ENCODE data around the gene CTNNA3. TPM values are rescaled to one million over a fixed set of nuclear protein-coding genes. Genes with fewer than 3 reads are reported as not detected.

Gene CTNNA3
- total and polyA plus RNA-seq, 4 donors, result under 0.01 to 39.8 (median 0.09) TPM

GRCh38 chr10:66925896-66926715 lies 769.9 kb downstream of the CTNNA3 start, which contains the start of gene LRRTM3:
TSS of gene LRRTM3 (plus strand) at chr10:66926036.
- WGBS, 2 donors, result 5 to 6% methylated on average over 16 of the region's 16 CpGs
- Histone ChIP-seq H3K4me1 (ENCODE audit: control insufficient read depth in 5 of 5, insufficient read depth in 5 of 5, low read length in 5 of 5) (peaks cover 0 to 48% (median 7%) of the 10 kb centered on the region in 5 donors), H3K4me3 (no peak within 1 kb of the TSS), H3K9me3 (ENCODE audit: control insufficient read depth in 4 of 4, insufficient read depth in 3 of 4, low read length in 3 of 4) (no peaks in the 10 kb centered on the region), H3K27me3 (ENCODE audit: control insufficient read depth in 3 of 3, insufficient read depth in 3 of 3, low read length in 2 of 3) (peaks cover 2 to 21% (median 4%) of the 10 kb centered on the region in 3 donors), H3K9ac (ENCODE audit: insufficient read depth in 1 of 2, low read length in 2 of 2) (peak within 1 kb of the TSS; percentile 26 to 82), H3K36me3 (ENCODE audit: control insufficient read depth in 4 of 4, insufficient read depth in 4 of 4, low read length in 4 of 4) (no peaks in the 10 kb centered on the region), H3K27ac (ENCODE audit: low read depth in 1 of 2, low read length in 1 of 2) (no peak within 1 kb of the TSS)
- no peak for TF ChIP-seq CTCF (IDR thresholded peaks at IDR 0.05; ENCODE audit: control extremely low read depth, extremely low read depth)
- peak; percentile 76 to 94 (median 90) for DNase-seq
- ATAC-seq (ENCODE audit: insufficient read depth, low FRiP score), result peak; percentile 85

DNA sequence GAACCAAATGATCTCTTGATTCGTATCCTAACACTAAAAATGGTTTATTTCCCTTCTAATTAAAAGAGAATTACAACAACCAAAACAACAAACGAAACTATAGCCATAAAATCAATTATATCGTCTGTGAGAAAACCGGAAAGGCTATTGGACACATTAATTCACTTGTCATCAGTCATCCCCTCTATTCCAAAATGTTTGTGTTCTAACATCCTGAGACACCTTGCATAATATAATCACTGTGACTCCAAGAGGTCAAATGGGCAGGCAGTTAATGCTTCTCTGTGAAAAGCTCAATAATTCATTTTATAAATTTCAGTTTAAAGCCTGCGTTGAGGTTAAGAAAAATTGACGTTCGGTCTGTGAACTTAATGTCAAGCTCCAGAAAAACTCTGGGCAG lies 770.6 kb downstream of the CTNNA3 start:
- Histone ChIP-seq H3K9me3 (ENCODE audit: control insufficient read depth in 4 of 4, insufficient read depth in 3 of 4, low read length in 3 of 4) (no peaks in the 10 kb centered on the region), H3K4me3 (no peak overlapping the region), H3K36me3 (ENCODE audit: control insufficient read depth in 4 of 4, insufficient read depth in 4 of 4, low read length in 4 of 4) (no peaks in the 10 kb centered on the region), H3K27me3 (ENCODE audit: control insufficient read depth in 3 of 3, insufficient read depth in 3 of 3, low read length in 2 of 3) (peaks cover 2 to 21% (median 4%) of the 10 kb centered on the region in 3 donors), H3K4me1 (ENCODE audit: control insufficient read depth in 5 of 5, insufficient read depth in 5 of 5, low read length in 5 of 5) (peaks cover 0 to 42% (median 4%) of the 10 kb centered on the region in 5 donors), H3K9ac (ENCODE audit: insufficient read depth in 1 of 2, low read length in 2 of 2) (no peak overlapping the region), H3K27ac (ENCODE audit: low read depth in 1 of 2, low read length in 1 of 2) (no peak overlapping the region)
- no peak for ATAC-seq (ENCODE audit: insufficient read depth, low FRiP score)
- no peak for TF ChIP-seq CTCF (IDR thresholded peaks at IDR 0.05; ENCODE audit: control extremely low read depth, extremely low read depth)
- 27 to 32% methylated on average over 7 of the region's 7 CpGs for WGBS, 2 donors
- DNase-seq, result no peak

- 60 to 65% methylated on average over 10 of the region's 10 CpGs for WGBS, 2 donors
- Histone ChIP-seq H3K27ac (ENCODE audit: low read depth in 1 of 2, low read length in 1 of 2) (no peak overlapping the region), H3K36me3 (ENCODE audit: control insufficient read depth in 4 of 4, insufficient read depth in 4 of 4, low read length in 4 of 4) (no peaks in the 10 kb centered on the region), H3K4me1 (ENCODE audit: control insufficient read depth in 5 of 5, insufficient read depth in 5 of 5, low read length in 5 of 5) (peaks cover 0 to 37% (median 4%) of the 10 kb centered on the region in 5 donors), H3K9ac (ENCODE audit: insufficient read depth in 1 of 2, low read length in 2 of 2) (no peak overlapping the region), H3K9me3 (ENCODE audit: control insufficient read depth in 4 of 4, insufficient read depth in 3 of 4, low read length in 3 of 4) (no peaks in the 10 kb centered on the region), H3K27me3 (ENCODE audit: control insufficient read depth in 3 of 3, insufficient read depth in 3 of 3, low read length in 2 of 3) (peaks cover 2 to 21% (median 4%) of the 10 kb centered on the region in 3 donors), H3K4me3 (no peak overlapping the region)
- ATAC-seq (ENCODE audit: insufficient read depth, low FRiP score) (no peak), DNase-seq (no peak)
- no peak for TF ChIP-seq CTCF (IDR thresholded peaks at IDR 0.05; ENCODE audit: control extremely low read depth, extremely low read depth)
Measured at GRCh38 chr10:66924674-66925345, 771.2 kb downstream of the CTNNA3 start.
